Measurements from ENCODE around the gene SIPA1L3.

DNA sequence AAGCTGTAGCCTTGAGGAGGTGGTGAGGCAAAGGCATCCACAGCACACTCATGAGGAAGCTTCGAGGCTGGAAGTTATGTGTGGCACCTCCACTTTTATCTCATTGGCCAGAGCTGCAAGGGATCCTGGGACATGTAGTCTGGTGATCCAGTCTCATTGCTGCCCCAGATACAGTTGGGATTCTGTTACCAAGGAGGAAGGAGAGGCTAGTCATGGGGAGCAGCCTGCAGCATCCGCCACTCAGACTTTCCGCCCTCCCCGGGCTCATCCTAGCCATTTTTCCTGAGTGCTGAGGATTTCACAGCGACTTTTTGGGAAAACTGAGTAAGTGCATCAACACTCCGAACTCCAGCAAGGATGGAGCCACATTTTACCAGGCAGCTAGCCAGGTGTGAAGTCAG, 242.7 kb downstream of the SIPA1L3 start:
- TF ChIP-seq NR1H2 (CRISPR knock-in tag; IDR thresholded peaks at IDR 0.05) = no peak
- TF ChIP-seq, protein P1, sequence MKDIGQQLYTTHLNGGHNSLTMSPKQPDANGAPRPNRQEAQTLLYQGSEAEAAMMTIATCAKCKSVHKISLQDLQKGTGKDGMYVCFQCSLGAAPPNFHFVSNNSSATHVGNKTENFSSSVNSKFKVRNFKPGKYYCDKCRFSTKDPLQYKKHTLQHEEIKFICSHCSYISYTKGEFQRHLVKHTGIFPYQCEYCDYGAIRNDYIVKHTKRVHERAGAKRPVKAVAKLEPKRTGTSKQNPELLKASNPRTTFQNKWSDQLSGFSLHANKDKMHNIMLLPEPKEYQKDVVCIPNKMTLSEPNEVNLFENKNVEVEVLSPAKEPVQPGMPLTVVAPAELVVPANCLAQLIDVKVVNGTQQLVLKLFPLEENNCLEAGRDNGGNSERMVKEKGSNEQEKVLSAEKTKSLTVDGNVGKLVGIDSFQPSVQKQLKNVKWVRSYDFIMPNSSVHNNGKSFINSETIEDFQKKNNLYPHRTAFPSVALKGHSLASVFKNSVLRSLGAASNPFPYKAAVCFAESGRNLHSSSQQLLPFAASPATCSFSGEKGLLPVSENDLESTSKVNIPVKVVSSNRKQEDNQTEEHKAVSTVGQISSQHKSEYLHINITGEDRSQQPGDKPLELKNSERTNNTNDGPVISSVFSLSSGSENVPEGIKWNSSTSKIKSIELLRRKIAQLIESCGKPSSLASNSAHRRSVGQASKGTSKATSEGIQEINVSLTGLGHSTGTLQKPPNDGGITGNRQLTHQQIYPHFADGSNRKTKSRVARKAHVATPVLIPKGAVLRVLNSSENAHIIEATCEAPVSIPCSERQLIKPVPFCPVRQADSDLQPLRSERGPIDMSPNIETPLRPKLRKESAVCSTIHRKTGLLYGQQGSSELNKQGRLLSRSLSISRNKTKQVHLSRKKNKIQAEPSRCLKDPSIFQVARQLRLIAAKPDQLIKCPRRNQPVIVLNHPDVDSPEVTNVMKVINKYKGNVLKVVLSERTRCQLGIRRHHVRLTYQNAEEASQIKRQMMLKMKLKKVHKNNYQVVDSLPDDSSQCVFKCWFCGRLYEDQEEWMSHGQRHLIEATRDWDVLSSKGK (CRISPR knock-in tag; IDR thresholded peaks at IDR 0.05) = no peak
- TF ChIP-seq JUNB (CRISPR knock-in tag; conservative IDR thresholded peaks at IDR 0.05) = no peak
- TF ChIP-seq KLF1 (tag; IDR thresholded peaks at IDR 0.05) = no peak
- no peak for TF ChIP-seq POLR2AphosphoS5 (IDR thresholded peaks at IDR 0.05; ENCODE audit: control insufficient read depth, insufficient read depth, low read depth, low read length)
- no peak for TF ChIP-seq ZNF766 (CRISPR knock-in tag; conservative IDR thresholded peaks at IDR 0.05)
- TF ChIP-seq, protein P2, sequence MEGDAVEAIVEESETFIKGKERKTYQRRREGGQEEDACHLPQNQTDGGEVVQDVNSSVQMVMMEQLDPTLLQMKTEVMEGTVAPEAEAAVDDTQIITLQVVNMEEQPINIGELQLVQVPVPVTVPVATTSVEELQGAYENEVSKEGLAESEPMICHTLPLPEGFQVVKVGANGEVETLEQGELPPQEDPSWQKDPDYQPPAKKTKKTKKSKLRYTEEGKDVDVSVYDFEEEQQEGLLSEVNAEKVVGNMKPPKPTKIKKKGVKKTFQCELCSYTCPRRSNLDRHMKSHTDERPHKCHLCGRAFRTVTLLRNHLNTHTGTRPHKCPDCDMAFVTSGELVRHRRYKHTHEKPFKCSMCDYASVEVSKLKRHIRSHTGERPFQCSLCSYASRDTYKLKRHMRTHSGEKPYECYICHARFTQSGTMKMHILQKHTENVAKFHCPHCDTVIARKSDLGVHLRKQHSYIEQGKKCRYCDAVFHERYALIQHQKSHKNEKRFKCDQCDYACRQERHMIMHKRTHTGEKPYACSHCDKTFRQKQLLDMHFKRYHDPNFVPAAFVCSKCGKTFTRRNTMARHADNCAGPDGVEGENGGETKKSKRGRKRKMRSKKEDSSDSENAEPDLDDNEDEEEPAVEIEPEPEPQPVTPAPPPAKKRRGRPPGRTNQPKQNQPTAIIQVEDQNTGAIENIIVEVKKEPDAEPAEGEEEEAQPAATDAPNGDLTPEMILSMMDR (IDR thresholded peaks at IDR 0.05 in 2 of 3, conservative IDR thresholded peaks at IDR 0.05 in 1 of 3; ENCODE audit: insufficient read depth in 2 of 3, low read depth in 1 of 3, low read length in 3 of 3) = no peak
- no peak for TF ChIP-seq GABPA (tag; conservative IDR thresholded peaks at IDR 0.05; ENCODE audit: low read depth)
- no peak for TF ChIP-seq NCOR1 (IDR thresholded peaks at IDR 0.05)
- no peak for TF ChIP-seq CHD4 (IDR thresholded peaks at IDR 0.05; ENCODE audit: insufficient read depth, insufficient replicate concordance, low read depth, low read length, poor library complexity, severe bottlenecking)

Data from K562 (cell line).